WTC11 (cell line): ENCODE data around the gene SLIT1. TPM values are rescaled to one million over a fixed set of nuclear protein-coding genes. Genes with fewer than 3 reads are reported as not detected.

Source experiments
- ATAC-seq: fragments of 200-7000 bp; cut with Tn5 transposase; 2 replicates; pipeline ENCODE4 v1.10.0; 2021; ENCODE audit warnings: mild to moderate bottlenecking, moderate library complexity
- CTCF ChIA-PET: fragments of 300-600 bp; sonication (Branson Sonifier 250); formaldehyde crosslinking; loops from one replicate; lab custom pipeline; 2021; ENCODE audit warnings: antibody characterized with exemption; lab: Charles Lee
- POLR2A ChIA-PET: fragments of 350-600 bp; sonication (Branson Sonifier 250); formaldehyde crosslinking; loops from one replicate; lab custom pipeline; 2021; ENCODE audit warnings: antibody characterized with exemption; lab: Charles Lee
- DNase-seq: peaks from one replicate; pipeline ENCODE4 v3.0.0; 2021; ENCODE audit warnings: low spot score
- H3K27ac Mint-ChIP-seq: 2 replicates; pipeline ENCODE4 v1.8.0; 2021; ENCODE audit warnings: mixed read lengths
- H3K27me3 Mint-ChIP-seq: 2 replicates; pipeline ENCODE4 v1.8.0; 2021; ENCODE audit warnings: low read depth, mild to moderate bottlenecking, moderate library complexity, mixed read lengths
- H3K36me3 Mint-ChIP-seq: 2 replicates; pipeline ENCODE4 v1.8.0; 2021; ENCODE audit warnings: mixed read lengths
- H3K4me1 Mint-ChIP-seq: 2 replicates; pipeline ENCODE4 v1.8.0; 2022; ENCODE audit warnings: mixed read lengths
- H3K4me3 Mint-ChIP-seq: 2 replicates; pipeline ENCODE4 v1.8.0; 2021; ENCODE audit warnings: mild to moderate bottlenecking, moderate library complexity, mixed read lengths
- H3K9me3 Mint-ChIP-seq: 2 replicates; pipeline ENCODE4 v1.8.0; 2021; ENCODE audit warnings: mixed read lengths
- ATF1 ChIP-seq: sonication (generic); formaldehyde crosslinking; IDR thresholded peaks from 2 replicates; pipeline ENCODE4 v1.8.1; 2023; ENCODE audit warnings: mild to moderate bottlenecking, moderate library complexity, missing genetic modification reagents
- CDX4 ChIP-seq: fragments of 250-450 bp; sonication (Bioruptor Pico); IDR thresholded peaks from 2 replicates; pipeline ENCODE4 v1.9.0; 2021; ENCODE audit warnings: moderate library complexity, mild to moderate bottlenecking, inconsistent platforms, borderline replicate concordance
- CREB1 ChIP-seq: sonication (generic); formaldehyde crosslinking; IDR thresholded peaks from 2 replicates; pipeline ENCODE4 v1.8.0; 2023; ENCODE audit warnings: mild to moderate bottlenecking, missing genetic modification reagents
- CTCF ChIP-seq: fragments of 200-600 bp; IDR thresholded peaks from 2 replicates; pipeline ENCODE4 v1.8.0; 2022; ENCODE audit warnings: antibody characterized with exemption
- ERG ChIP-seq: fragments of 250-450 bp; sonication (Bioruptor Pico); IDR thresholded peaks from 2 replicates; pipeline ENCODE4 v1.8.0; 2021; ENCODE audit warnings: mild to moderate bottlenecking
- ETV6 ChIP-seq: sonication (generic); formaldehyde crosslinking; IDR thresholded peaks from 2 replicates; pipeline ENCODE4 v1.8.1; 2022; ENCODE audit warnings: mild to moderate bottlenecking, missing genetic modification reagents
- GABPB1 ChIP-seq: sonication (generic); formaldehyde crosslinking; IDR thresholded peaks from 2 replicates; pipeline ENCODE4 v1.8.1; 2023; ENCODE audit warnings: mild to moderate bottlenecking, missing genetic modification reagents
- JUN ChIP-seq: sonication (generic); formaldehyde crosslinking; IDR thresholded peaks from 2 replicates; pipeline ENCODE4 v1.8.0; 2023; ENCODE audit warnings: mild to moderate bottlenecking, missing genetic modification reagents
- MLX ChIP-seq: sonication (generic); formaldehyde crosslinking; IDR thresholded peaks from 2 replicates; pipeline ENCODE4 v1.8.1; 2023; ENCODE audit warnings: mild to moderate bottlenecking, missing genetic modification reagents, moderate library complexity
- NFATC4 ChIP-seq: fragments of 250-450 bp; sonication (Bioruptor Pico); IDR thresholded peaks from 2 replicates; pipeline ENCODE4 v1.9.0; 2021; ENCODE audit warnings: mild to moderate bottlenecking
- NR1H2 ChIP-seq: sonication (generic); formaldehyde crosslinking; IDR thresholded peaks from 2 replicates; pipeline ENCODE4 v1.9.0; 2021; ENCODE audit warnings: mild to moderate bottlenecking, moderate library complexity, missing genetic modification reagents
- NR2C2 ChIP-seq: sonication (generic); formaldehyde crosslinking; IDR thresholded peaks from 2 replicates; pipeline ENCODE4 v1.8.0; 2022; ENCODE audit warnings: mild to moderate bottlenecking, missing genetic modification reagents
- NR3C1 ChIP-seq: sonication (generic); formaldehyde crosslinking; conservative IDR thresholded peaks from 2 replicates; pipeline ENCODE4 v1.8.1; 2023; ENCODE audit warnings: low read depth, mild to moderate bottlenecking, missing genetic modification reagents
- SMAD4 ChIP-seq: sonication (generic); formaldehyde crosslinking; IDR thresholded peaks from 2 replicates; pipeline ENCODE4 v1.8.0; 2022; ENCODE audit warnings: mild to moderate bottlenecking, missing genetic modification reagents
- TEAD1 ChIP-seq: sonication (generic); formaldehyde crosslinking; IDR thresholded peaks from 2 replicates; pipeline ENCODE4 v1.8.0; 2022; ENCODE audit warnings: mild to moderate bottlenecking, missing genetic modification reagents
- TEAD4 ChIP-seq: sonication (generic); formaldehyde crosslinking; IDR thresholded peaks from 2 replicates; pipeline ENCODE4 v1.8.0; 2022; ENCODE audit warnings: mild to moderate bottlenecking, missing genetic modification reagents
- USF2 ChIP-seq: sonication (generic); formaldehyde crosslinking; IDR thresholded peaks from 2 replicates; pipeline ENCODE4 v1.8.1; 2023; ENCODE audit warnings: mild to moderate bottlenecking, missing genetic modification reagents, moderate library complexity
- ZBTB43 ChIP-seq: sonication (generic); formaldehyde crosslinking; IDR thresholded peaks from 2 replicates; pipeline ENCODE4 v1.8.1; 2023; ENCODE audit warnings: mild to moderate bottlenecking, missing genetic modification reagents
- ZNF121 ChIP-seq: sonication (generic); formaldehyde crosslinking; IDR thresholded peaks from 2 replicates; pipeline ENCODE4 v1.8.0; 2023; ENCODE audit warnings: missing genetic modification reagents
- ZNF138 ChIP-seq: sonication (generic); formaldehyde crosslinking; conservative IDR thresholded peaks from 2 replicates; pipeline ENCODE4 v1.8.1; 2022; ENCODE audit warnings: mild to moderate bottlenecking, moderate library complexity, missing genetic modification reagents
- ZNF232 ChIP-seq: sonication (generic); formaldehyde crosslinking; IDR thresholded peaks from 2 replicates; pipeline ENCODE4 v1.8.0; 2022; ENCODE audit warnings: mild to moderate bottlenecking, missing genetic modification reagents
- ZNF263 ChIP-seq: sonication (generic); formaldehyde crosslinking; IDR thresholded peaks from 2 replicates; pipeline ENCODE4 v1.8.1; 2022; ENCODE audit warnings: low read depth, mild to moderate bottlenecking, moderate library complexity, missing genetic modification reagents
- ZNF416 ChIP-seq: fragments of 250-450 bp; sonication (Bioruptor Pico); IDR thresholded peaks from 2 replicates; pipeline ENCODE4 v1.9.0; 2021; ENCODE audit warnings: mild to moderate bottlenecking, inconsistent platforms
- total RNA-seq: library from RNA; stranded (reverse); gene quantifications from 3 replicates; pipeline ENCODE4 v1.2.3, GENCODE V29; 2021
- TF ChIP-seq, protein P1 (sequence below): sonication (generic); formaldehyde crosslinking; IDR thresholded peaks from 2 replicates; pipeline ENCODE4 v1.8.1; 2022; ENCODE audit warnings: mild to moderate bottlenecking, missing genetic modification reagents, moderate library complexity, borderline replicate concordance
- TF ChIP-seq, protein P2 (sequence below): sonication (generic); formaldehyde crosslinking; IDR thresholded peaks from 2 replicates; pipeline ENCODE4 v1.8.0; 2022; ENCODE audit warnings: mild to moderate bottlenecking, missing genetic modification reagents
- TF ChIP-seq, protein P3 (sequence below): sonication (generic); formaldehyde crosslinking; conservative IDR thresholded peaks from 2 replicates; pipeline ENCODE4 v1.8.1; 2022; ENCODE audit warnings: mild to moderate bottlenecking, missing genetic modification reagents

SLIT1 gene
- total RNA-seq, 1 experiment from 2014 or later, result 1.6 TPM

- Mint-ChIP-seq H3K9me3 (no peaks in the 10 kb centered on the region), H3K27me3 (no peaks in the 10 kb centered on the region), H3K27ac (peak overlapping the region; percentile 73; the same call in 1 of the 2 replicates), H3K4me3 (no peak overlapping the region), H3K4me1 (peaks cover 29% of the 10 kb centered on the region), H3K36me3 (no peaks in the 10 kb centered on the region)
- no peak for TF ChIP-seq ZNF138 (CRISPR knock-in tag)
- TF ChIP-seq, protein P1, sequence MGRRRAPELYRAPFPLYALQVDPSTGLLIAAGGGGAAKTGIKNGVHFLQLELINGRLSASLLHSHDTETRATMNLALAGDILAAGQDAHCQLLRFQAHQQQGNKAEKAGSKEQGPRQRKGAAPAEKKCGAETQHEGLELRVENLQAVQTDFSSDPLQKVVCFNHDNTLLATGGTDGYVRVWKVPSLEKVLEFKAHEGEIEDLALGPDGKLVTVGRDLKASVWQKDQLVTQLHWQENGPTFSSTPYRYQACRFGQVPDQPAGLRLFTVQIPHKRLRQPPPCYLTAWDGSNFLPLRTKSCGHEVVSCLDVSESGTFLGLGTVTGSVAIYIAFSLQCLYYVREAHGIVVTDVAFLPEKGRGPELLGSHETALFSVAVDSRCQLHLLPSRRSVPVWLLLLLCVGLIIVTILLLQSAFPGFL (CRISPR knock-in tag), result no peak
- TF ChIP-seq, protein P2, sequence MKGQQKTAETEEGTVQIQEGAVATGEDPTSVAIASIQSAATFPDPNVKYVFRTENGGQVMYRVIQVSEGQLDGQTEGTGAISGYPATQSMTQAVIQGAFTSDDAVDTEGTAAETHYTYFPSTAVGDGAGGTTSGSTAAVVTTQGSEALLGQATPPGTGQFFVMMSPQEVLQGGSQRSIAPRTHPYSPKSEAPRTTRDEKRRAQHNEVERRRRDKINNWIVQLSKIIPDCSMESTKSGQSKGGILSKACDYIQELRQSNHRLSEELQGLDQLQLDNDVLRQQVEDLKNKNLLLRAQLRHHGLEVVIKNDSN (CRISPR knock-in tag), result no peak
- no peak for TF ChIP-seq ZNF263 (CRISPR knock-in tag)
- no peak for TF ChIP-seq CTCF
- no peak for TF ChIP-seq TEAD4 (CRISPR knock-in tag)
- no peak for TF ChIP-seq NR3C1 (CRISPR knock-in tag)
- no peak for TF ChIP-seq CREB1
- no peak for TF ChIP-seq GABPB1 (CRISPR knock-in tag)
- TF ChIP-seq USF2 (CRISPR knock-in tag), result no peak
- no peak for TF ChIP-seq NR2C2 (CRISPR knock-in tag)
- no peak for TF ChIP-seq ZNF121 (CRISPR knock-in tag)
- no peak for TF ChIP-seq ETV6 (CRISPR knock-in tag)
- TF ChIP-seq ATF1 (CRISPR knock-in tag), result no peak
- TF ChIP-seq ERG (CRISPR knock-in tag), result no peak
- TF ChIP-seq NR1H2 (CRISPR knock-in tag), result no peak
- no peak for TF ChIP-seq CDX4 (CRISPR knock-in tag)
- TF ChIP-seq JUN (CRISPR knock-in tag), result no peak
- no peak for TF ChIP-seq ZNF416
- ChIA-PET POLR2A (no interaction called here), CTCF (interaction anchor here (1.0 to 2.6 kb wide), 6 partner anchors 14 to 140 kb away, joined by 3 to 14 read pairs (median 4); no protein-coding TSS in a partner anchor)
- no peak for DNase-seq
- no peak for ATAC-seq
Measured at GRCh38 chr10:97165499-97165898, 20.3 kb downstream of the SLIT1 start.

DNA sequence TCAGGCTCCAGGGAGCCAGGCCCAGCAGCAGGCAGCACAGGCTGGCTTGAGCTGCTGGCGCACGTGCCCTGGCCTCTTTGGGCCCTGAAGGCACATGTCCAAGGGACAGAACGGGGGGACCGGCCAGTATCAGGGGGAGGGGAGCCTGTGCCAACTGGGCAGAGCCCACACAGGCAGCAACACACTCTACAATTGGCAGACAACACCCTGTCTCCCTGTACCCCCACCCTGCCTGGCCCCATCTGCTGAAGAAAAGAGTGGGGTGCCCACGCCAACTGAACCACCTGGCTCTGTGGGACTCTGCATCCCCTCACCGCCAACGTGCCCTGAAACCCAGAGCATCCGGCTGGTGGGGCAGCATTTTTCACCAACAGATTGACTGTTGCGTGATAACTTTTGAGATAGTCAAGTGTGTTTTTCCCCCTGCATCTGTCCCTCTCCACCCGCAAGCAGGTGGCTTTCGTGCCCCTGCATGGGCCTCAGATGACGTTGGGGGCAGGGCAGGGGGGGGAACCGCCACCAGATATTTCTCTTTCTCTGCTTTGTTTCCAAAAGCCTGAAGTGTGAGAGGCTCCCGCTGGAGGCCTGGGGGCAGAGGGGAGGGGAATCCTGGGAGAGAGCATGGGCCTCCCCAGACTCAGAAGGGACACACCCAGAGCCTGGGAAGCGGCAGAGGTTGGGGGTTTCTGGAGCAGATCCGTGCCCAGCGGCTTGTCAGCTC, 21.8 kb downstream of the SLIT1 start:
- CTCF ChIA-PET, result interaction anchor here (1.3 to 1.9 kb wide), 2 partner anchors 47 to 91 kb away, joined by 3 to 5 read pairs; no protein-coding TSS in a partner anchor
- POLR2A ChIA-PET, result no interaction called here
- DNase-seq, result no peak
- Mint-ChIP-seq H3K9me3 (no peaks in the 10 kb centered on the region), H3K36me3 (no peaks in the 10 kb centered on the region), H3K4me3 (no peak overlapping the region), H3K4me1 (peaks cover 21% of the 10 kb centered on the region), H3K27ac (no peak overlapping the region), H3K27me3 (no peaks in the 10 kb centered on the region)
- ATAC-seq, result no peak
- no peak for TF ChIP-seq NFATC4
- TF ChIP-seq ZNF121 (CRISPR knock-in tag), result no peak
- TF ChIP-seq ETV6 (CRISPR knock-in tag), result no peak
- no peak for TF ChIP-seq ZNF263 (CRISPR knock-in tag)
- no peak for TF ChIP-seq NR3C1 (CRISPR knock-in tag)
- no peak for TF ChIP-seq TEAD1 (CRISPR knock-in tag)
- no peak for TF ChIP-seq MLX (CRISPR knock-in tag)
- TF ChIP-seq ZBTB43 (CRISPR knock-in tag), result no peak
- no peak for TF ChIP-seq SMAD4 (CRISPR knock-in tag)
- no peak for TF ChIP-seq ZNF232 (CRISPR knock-in tag)
- TF ChIP-seq, protein P3, sequence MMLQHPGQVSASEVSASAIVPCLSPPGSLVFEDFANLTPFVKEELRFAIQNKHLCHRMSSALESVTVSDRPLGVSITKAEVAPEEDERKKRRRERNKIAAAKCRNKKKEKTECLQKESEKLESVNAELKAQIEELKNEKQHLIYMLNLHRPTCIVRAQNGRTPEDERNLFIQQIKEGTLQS (CRISPR knock-in tag), result no peak
